Spleen (tissue), 11 donors: ENCODE data around the gene RERE. TPM values are rescaled to one million over a fixed set of nuclear protein-coding genes. Genes with fewer than 3 reads are reported as not detected.
A peak's percentile ranks its signal among the peaks of the same experiment; 100 is the strongest.
"Not testable (repeated sequence)": the region's sequence is repeated elsewhere in the genome, so short reads cannot be mapped to it uniquely, and the experiment has no call there.

Experiments used
- DNase-seq: peaks from one replicate; pipeline ENCODE4 v3.0.0-alpha.2; 2020
- H3K27ac ChIP-seq, 8 donors: fragments of 200-600 bp; sonication (generic) in 7 of 8; 1 replicate in 4 of 8; 2 replicates in 4 of 8; pipeline versions ENCODE4 v1.5.0 to v1.8.0; 2016 to 2021; ENCODE audit warnings: inconsistent platforms in 4 of 8, mild to moderate bottlenecking in 4 of 8, moderate library complexity in 1 of 8
- H3K27me3 ChIP-seq, 7 donors: fragments of 200-600 bp; sonication (generic) in 6 of 7; replicated peaks in 1 of 7; 1 replicate in 4 of 7; 2 replicates in 3 of 7; pipeline versions ENCODE4 v1.5.0 to v1.8.0; 2016 to 2021; ENCODE audit warnings: inconsistent platforms in 3 of 7, mild to moderate bottlenecking in 1 of 7
- H3K36me3 ChIP-seq, 6 donors: fragments of 200-600 bp; sonication (generic) in 5 of 6; 1 replicate in 4 of 6; 2 replicates in 2 of 6; pipeline versions ENCODE4 v1.5.0 to v1.8.0; 2016 to 2021; ENCODE audit warnings: inconsistent platforms in 2 of 6
- H3K4me1 ChIP-seq, 6 donors: fragments of 200-600 bp; sonication (generic) in 5 of 6; 1 replicate in 3 of 6; 2 replicates in 3 of 6; pipeline versions ENCODE4 v1.5.0 to v1.8.0; 2016 to 2021; ENCODE audit warnings: inconsistent platforms in 3 of 6
- H3K4me3 ChIP-seq, 8 donors: fragments of 200-600 bp; sonication (generic) in 7 of 8; 1 replicate in 4 of 8; 2 replicates in 4 of 8; pipeline versions ENCODE4 v1.5.0 to v1.8.0; 2016 to 2021; ENCODE audit warnings: inconsistent platforms in 4 of 8, mild to moderate bottlenecking in 4 of 8, moderate library complexity in 2 of 8
- H3K9me3 ChIP-seq, 8 donors: fragments of 200-600 bp; sonication (generic) in 7 of 8; 1 replicate in 4 of 8; 2 replicates in 4 of 8; pipeline versions ENCODE4 v1.5.0 to v1.8.0; 2016 to 2021; ENCODE audit warnings: inconsistent platforms in 4 of 8
- CTCF ChIP-seq, 11 experiments: fragments of 200-600 bp in 7 of 11; fragments of 450-650 bp in 4 of 11; sonication (generic) in 4 of 11; IDR thresholded peaks in 8 of 11; conservative IDR thresholded peaks in 3 of 11; 1 replicate in 7 of 11; 2 replicates in 4 of 11; pipeline versions ENCODE4 v1.4.0 to v1.8.0; 2016 to 2021; ENCODE audit warnings: antibody characterized with exemption in 11 of 11, inconsistent platforms in 4 of 11, mild to moderate bottlenecking in 1 of 11
- POLR2A ChIP-seq, 3 donors: fragments of 450-650 bp; IDR thresholded peaks; one replicate each; pipeline ENCODE4 v1.5.1; 2017; ENCODE audit warnings: antibody characterized with exemption in 3 of 3, mild to moderate bottlenecking in 1 of 3
- POLR2AphosphoS5 ChIP-seq, 3 donors: sonication (generic); formaldehyde crosslinking; IDR thresholded peaks; one replicate each; pipeline ENCODE4 v1.5.1; 2017; ENCODE audit warnings: antibody characterized with exemption in 3 of 3
- WGBS, 5 donors: extraction: QIAGEN DNeasy Blood & Tissue Kit in 3 of 5; methylation state at CpG; one replicate each; pipeline versions ENCODE4 v1.1.5 to v1.1.7; 2013 to 2018; 5-methylcytosine and 5-hydroxymethylcytosine counted together
- intact Hi-C: fragments of 100-400 bp; cut with DNase I; formaldehyde crosslinking; loops from one replicate; pipeline ENCODE4 v1.15.0; 2023; ENCODE audit warnings: low total_unique reads
- polyA plus RNA-seq, 3 donors: library from polyadenylated mRNA; stranded (reverse); fragments of 200-250 nt; gene quantifications; one replicate each; pipeline ENCODE4 v1.2.1, GENCODE V29; 2013
- total RNA-seq, 7 donors: library from RNA; depleted of rRNA in 3 of 7; stranded (reverse); fragments of >200 nt in 3 of 7; fragmentation: NEBNext Ultra II Directional in 4 of 7; extraction: Animal tissue kit (Norgen Biotek cat#: 25700) in 4 of 7; gene quantifications; one replicate each; pipeline versions ENCODE4 v1.1.0 to v1.2.1, GENCODE V29; 2016 to 2021
- donor health status: healthy with polysubstance abuse.
- donor health status: DM: no; HTN: no; CAD: no; lungs with moderate emphysema.
- donor health status: DM: no; HTN: no; CAD: no.
- donor health status: Bipolar disorder and iron deficiency.
- donor health status: healthy.
- donor health status: DM: no; HTN: no; CAD: no.
- donor health status: DM: yes; HTN: yes; CAD: no.

Gene RERE
- total and polyA plus RNA-seq, 10 donors, result 10.3 to 149 (median 117) TPM

DNA sequence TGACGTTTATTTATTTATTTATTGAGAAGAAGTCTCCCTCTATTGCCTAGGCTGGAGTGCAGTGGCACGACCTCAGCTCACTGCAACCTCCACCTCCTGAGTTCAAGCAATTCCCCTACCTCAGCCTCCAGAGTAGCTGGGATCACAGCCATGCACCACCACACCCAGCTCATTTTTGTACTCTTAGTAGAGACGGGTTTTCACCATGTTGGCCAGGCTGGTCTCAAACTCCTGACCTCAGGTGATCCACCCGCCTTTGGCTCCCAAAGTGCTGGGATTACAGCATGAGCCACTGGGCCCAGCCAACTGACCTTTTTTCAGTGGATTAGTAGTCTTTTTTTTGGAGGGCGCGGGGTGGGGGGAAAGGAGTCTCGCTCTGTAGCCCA is 90.6 kb downstream of the RERE start:
- not testable (repeated sequence) for H3K27me3 ChIP-seq, H3K36me3 ChIP-seq, DNase-seq, H3K27ac ChIP-seq, H3K4me3 ChIP-seq
- 58 to 69% (median 65%) methylated on average over 7 of the region's 7 CpGs for WGBS, 5 donors
- Histone ChIP-seq H3K9me3 (peaks cover 0 to 12% (median 8%) of the 10 kb centered on the region in 8 donors), H3K4me1 (peaks cover 0 to 41% (median 20%) of the 10 kb centered on the region in 6 donors)
- intact Hi-C loops, result loop anchor here (5.0 kb wide), 1 partner anchor 164 kb away; no protein-coding TSS in a partner anchor
- peak in 1 of 11 experiments; percentile 0 for TF ChIP-seq CTCF (IDR thresholded peaks at IDR 0.05 in 8 of 11, conservative IDR thresholded peaks at IDR 0.05 in 3 of 11)

- 46 to 64% (median 54%) methylated on average over 2 of the region's 2 CpGs for WGBS, 5 donors
- Histone ChIP-seq H3K4me1 (peaks cover 0 to 55% (median 28%) of the 10 kb centered on the region in 6 donors), H3K36me3 (no peaks in the 10 kb centered on the region), H3K27me3 (no peaks in the 10 kb centered on the region), H3K9me3 (no peaks in the 10 kb centered on the region), H3K4me3 (no peak overlapping the region), H3K27ac (no peak overlapping the region)
- TF ChIP-seq CTCF (IDR thresholded peaks at IDR 0.05 in 8 of 11, conservative IDR thresholded peaks at IDR 0.05 in 3 of 11), result no peak
- TF ChIP-seq POLR2AphosphoS5 (IDR thresholded peaks at IDR 0.05), result no peak
- no peak for TF ChIP-seq POLR2A (IDR thresholded peaks at IDR 0.05)
- DNase-seq, result no peak
- intact Hi-C loops, result no loop called here
These were observed 94.4 kb downstream of the RERE start for GRCh38 chr1:8723010-8723409.

DNA sequence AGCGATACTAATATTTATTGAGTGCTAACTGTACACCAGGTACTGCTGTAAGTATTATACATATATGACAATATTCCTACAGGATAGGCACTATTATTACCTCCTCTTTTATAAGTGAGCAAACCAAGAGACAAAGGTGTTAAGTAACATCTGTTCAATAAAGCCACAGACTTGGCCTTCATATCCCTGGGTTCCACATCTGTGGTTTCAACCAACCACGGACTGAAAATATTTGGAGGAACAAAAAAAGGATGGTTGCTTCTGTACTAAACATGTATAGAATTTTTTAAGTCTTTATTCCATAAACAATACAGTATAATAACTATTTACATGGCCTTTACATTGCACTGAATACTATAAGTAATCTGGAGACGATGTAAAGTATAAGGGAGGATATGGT is 95.1 kb downstream of the RERE start:
- intact Hi-C loops, result no loop called here
- Histone ChIP-seq H3K27me3 (no peaks in the 10 kb centered on the region), H3K36me3 (no peaks in the 10 kb centered on the region), H3K27ac (no peak overlapping the region), H3K4me3 (no peak overlapping the region), H3K4me1 (peaks cover 0 to 51% (median 24%) of the 10 kb centered on the region in 6 donors), H3K9me3 (no peaks in the 10 kb centered on the region)
- WGBS, 5 donors, result 68 to 79% (median 73%) methylated on average over 3 of the region's 3 CpGs
- no peak for TF ChIP-seq POLR2A (IDR thresholded peaks at IDR 0.05)
- no peak for DNase-seq

GRCh38 chr1:8721679-8722324 is 95.6 kb downstream of the RERE start:
- 69 to 87% (median 77%) methylated on average over 4 of the region's 4 CpGs for WGBS, 5 donors
- intact Hi-C loops, result no loop called here
- DNase-seq, result no peak
- H3K36me3 ChIP-seq, result no peaks in the 10 kb centered on the region
- peaks cover 0 to 49% (median 23%) of the 10 kb centered on the region in 6 donors for H3K4me1 ChIP-seq
- no peaks in the 10 kb centered on the region for H3K9me3 ChIP-seq
- no peak overlapping the region for H3K4me3 ChIP-seq
- no peak for TF ChIP-seq POLR2AphosphoS5 (IDR thresholded peaks at IDR 0.05)
- no peak for TF ChIP-seq CTCF (IDR thresholded peaks at IDR 0.05 in 8 of 11, conservative IDR thresholded peaks at IDR 0.05 in 3 of 11)
- no peak for TF ChIP-seq POLR2A (IDR thresholded peaks at IDR 0.05)
- H3K27ac ChIP-seq, result no peak overlapping the region
- H3K27me3 ChIP-seq, result no peaks in the 10 kb centered on the region
